Superior temporal gyrus (tissue), 1 donor: ENCODE results near the gene SOBP.

Source experiments
- DNase-seq: peaks from one replicate; pipeline ENCODE4 v3.0.0-alpha.2; 2016; ENCODE audit errors: extremely low spot score

The SOBP gene

GRCh38 chr6:107689951-107690642, 200.2 kb downstream of the SOBP start:
- DNase-seq = no peak

- DNase-seq = peak; percentile 46
Observed at GRCh38 chr6:107690643-107691061, 200.7 kb downstream of the SOBP start.

- no peak for DNase-seq
Observed at GRCh38 chr6:107691062-107691751, 201.3 kb downstream of the SOBP start.

DNA sequence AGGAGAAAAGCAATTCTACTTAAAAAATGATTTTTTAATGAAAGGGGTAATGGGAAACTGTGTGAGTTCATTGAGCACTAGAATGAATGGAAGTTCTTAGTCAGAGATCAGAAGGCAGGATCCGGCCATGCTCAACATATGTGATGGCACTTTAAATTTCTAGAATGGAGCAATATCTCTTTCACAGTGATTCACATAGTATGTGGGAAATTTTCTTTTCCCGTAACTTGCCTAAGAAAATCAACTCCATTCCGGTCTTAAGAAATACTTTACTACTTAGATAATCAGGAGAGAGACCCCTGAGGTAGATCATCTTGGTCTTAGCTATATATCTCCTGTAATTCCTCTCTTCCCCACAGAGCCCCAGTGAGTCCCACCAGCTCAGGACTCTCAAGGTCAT, 202.4 kb downstream of the SOBP start:
- DNase-seq = no peak

- no peak for DNase-seq
Observed at GRCh38 chr6:107695061-107695720, 205.3 kb downstream of the SOBP start.

- no peak for DNase-seq
Observed at GRCh38 chr6:107697682-107698081, 207.8 kb downstream of the SOBP start.

- no peak for DNase-seq
Observed at GRCh38 chr6:107698146-107698545, 208.2 kb downstream of the SOBP start.

GRCh38 chr6:107699254-107699653, 209.3 kb downstream of the SOBP start:
- no peak for DNase-seq

GRCh38 chr6:107699697-107700325, 209.9 kb downstream of the SOBP start:
- no peak for DNase-seq

GRCh38 chr6:107703606-107704005, 213.7 kb downstream of the SOBP start:
- DNase-seq = no peak

DNA sequence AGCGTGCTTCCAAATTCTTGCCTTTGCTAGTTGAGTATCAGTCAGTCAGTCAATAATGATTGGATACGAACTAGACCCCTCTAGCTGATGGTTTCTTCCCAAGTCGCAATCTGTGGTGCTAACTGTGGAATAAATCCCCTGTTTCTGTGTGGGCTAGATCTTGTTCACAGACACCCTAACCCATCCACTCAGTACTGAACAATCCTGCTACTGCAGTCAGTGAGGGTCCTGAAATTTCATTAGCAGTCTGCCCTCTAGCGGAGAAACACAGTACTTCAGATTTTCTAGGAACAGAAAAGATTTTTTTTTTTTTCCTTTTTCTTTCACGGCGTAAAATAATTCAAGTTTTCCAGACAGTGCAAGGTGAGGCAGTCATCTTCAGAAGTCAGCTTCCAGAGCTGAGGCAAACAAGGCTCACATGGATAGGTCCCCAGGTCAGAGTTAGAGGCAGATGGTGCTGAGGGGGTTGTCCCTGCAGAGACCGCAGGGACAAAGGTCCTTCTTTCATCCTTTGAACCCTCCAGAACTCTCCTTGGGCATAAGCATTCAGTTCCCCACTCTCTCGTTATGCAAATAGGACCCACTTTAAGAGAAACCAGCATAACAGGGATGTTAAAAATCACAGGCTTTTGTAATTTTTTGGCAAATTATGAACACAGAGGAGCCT, 214.6 kb downstream of the SOBP start:
- peak; percentile 76 for DNase-seq

GRCh38 chr6:107706516-107707115, 216.7 kb downstream of the SOBP start:
- no peak for DNase-seq

DNA sequence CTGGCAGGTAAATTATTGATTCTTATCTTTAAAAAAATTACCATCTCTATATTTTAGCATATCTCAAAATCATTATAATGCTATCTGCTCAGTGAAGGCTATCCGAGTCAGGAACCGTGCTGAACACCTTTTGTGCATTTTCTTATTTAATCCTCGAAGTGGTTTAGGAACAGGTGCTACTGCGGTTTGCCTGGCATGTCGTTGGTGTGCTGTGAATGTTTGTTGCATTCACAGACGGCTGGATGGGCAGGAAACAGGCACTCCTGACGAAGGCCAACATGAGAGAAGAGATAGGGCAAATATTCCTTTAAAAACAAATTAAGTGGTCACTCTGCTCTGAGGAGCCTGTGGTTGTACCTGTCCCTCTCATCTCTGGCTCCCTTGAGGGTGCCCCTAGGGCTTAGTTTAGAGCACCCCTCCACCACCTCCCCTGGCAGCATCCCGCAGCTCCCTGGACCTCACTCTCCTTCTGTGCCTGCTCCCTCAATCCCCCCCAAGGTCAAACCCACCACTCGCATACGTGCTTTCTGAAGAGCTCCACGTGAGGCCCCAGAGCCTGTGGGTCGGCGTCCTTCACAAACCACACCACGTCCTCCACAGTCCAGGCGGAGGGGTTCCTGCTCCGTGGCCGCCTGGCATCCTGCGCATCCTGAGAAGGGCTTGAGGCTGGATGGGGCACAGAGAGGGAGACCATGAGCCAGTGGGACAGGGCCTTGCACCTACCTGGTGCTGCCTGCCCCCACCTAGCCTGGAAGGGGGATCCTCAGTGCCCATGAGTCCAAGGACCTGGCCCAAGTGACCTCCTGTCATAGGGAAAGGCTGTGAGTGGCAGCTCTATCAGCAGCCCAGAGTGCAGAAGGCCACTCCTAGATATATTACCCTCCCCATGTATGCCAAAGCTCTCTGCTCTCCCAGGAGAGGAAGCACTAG, 217.7 kb downstream of the SOBP start:
- no peak for DNase-seq

GRCh38 chr6:107708435-107708834, 218.5 kb downstream of the SOBP start:
- no peak for DNase-seq

- no peak for DNase-seq
Observed at GRCh38 chr6:107709341-107709740, 219.4 kb downstream of the SOBP start.
